Stimulated activated CD8-positive, alpha-beta memory T cell treated with anti-CD3 and anti-CD28 coated beads, Interleukin-2, amount 100 ng/mL, for 1 hour (primary cell): ENCODE results near the gene PTCD1.

Experiments
- DNase-seq, 2 donors: peaks; one replicate each; pipeline ENCODE4 v3.0.0-alpha.2; 2020; ENCODE audit warnings: low read depth in 2 of 2

Gene PTCD1

GRCh38 chr7:99409192-99409572 lies 29.4 kb downstream of the PTCD1 start:
- no peak for DNase-seq

- DNase-seq: peak; percentile 88 to 91
These were observed 30.0 kb downstream of the PTCD1 start, which contains the start of the genes BUD31 and PDAP1 for GRCh38 chr7:99408379-99409191. BUD31 (plus strand) TSS chr7:99408969; CDS start chr7:99411093, 2,124 bp downstream. PDAP1 (minus strand) TSS chr7:99408597; CDS start chr7:99408548, 49 bp downstream.

- no peak for DNase-seq
These were observed 30.7 kb downstream of the PTCD1 start for GRCh38 chr7:99407872-99408378.

- DNase-seq: no peak
These were observed 32.0 kb downstream of the PTCD1 start for GRCh38 chr7:99406557-99406956.

GRCh38 chr7:99404977-99405320 lies 33.6 kb downstream of the PTCD1 start:
- no peak for DNase-seq

- DNase-seq: no peak
These were observed 34.2 kb downstream of the PTCD1 start for GRCh38 chr7:99404235-99404976.

GRCh38 chr7:99403764-99404163 lies 34.8 kb downstream of the PTCD1 start:
- no peak for DNase-seq

- DNase-seq: no peak
These were observed 35.7 kb downstream of the PTCD1 start for GRCh38 chr7:99402854-99403253.

GRCh38 chr7:99399597-99399996 lies 39.0 kb downstream of the PTCD1 start:
- DNase-seq: no peak

- DNase-seq: no peak
These were observed 39.6 kb downstream of the PTCD1 start for GRCh38 chr7:99398891-99399445.

GRCh38 chr7:99397297-99397983 lies 41.2 kb downstream of the PTCD1 start:
- no peak for DNase-seq

GRCh38 chr7:99396418-99397296 lies 41.9 kb downstream of the PTCD1 start:
- no peak for DNase-seq

GRCh38 chr7:99395616-99396327 lies 42.8 kb downstream of the PTCD1 start:
- DNase-seq: no peak

GRCh38 chr7:99394188-99394502 lies 44.5 kb downstream of the PTCD1 start:
- DNase-seq: no peak

- no peak for DNase-seq
These were observed 45.0 kb downstream of the PTCD1 start for GRCh38 chr7:99393355-99394187.

- DNase-seq: peak; percentile 57 to 65
These were observed 45.8 kb downstream of the PTCD1 start for GRCh38 chr7:99392659-99393354.

GRCh38 chr7:99392046-99392445 lies 46.6 kb downstream of the PTCD1 start:
- DNase-seq: no peak

- DNase-seq: no peak
These were observed 47.5 kb downstream of the PTCD1 start for GRCh38 chr7:99390941-99391602.
